HEK293 (cell line): ENCODE results near the gene MYO1E.

Experiments used
- CTCF ChIA-PET: fragments of 350-600 bp; formaldehyde crosslinking; extraction: SDS; loops from one replicate; lab custom pipeline; 2021; ENCODE audit warnings: antibody characterized with exemption; lab: Yijun Ruan, JAX
- POLR2A ChIA-PET: fragments of 300-600 bp; formaldehyde crosslinking; extraction: SDS; loops from one replicate; lab custom pipeline; 2020; ENCODE audit warnings: antibody characterized with exemption, inconsistent platforms; lab: Yijun Ruan, JAX
- H3K27ac ChIP-seq: fragments of 200-500 bp; sonication (Bioruptor generic); 2 replicates; pipeline ENCODE4 v1.5.1; 2014; ENCODE audit warnings: low read depth, low read length, control low read depth, inconsistent platforms; ENCODE audit errors: extremely low read depth
- H3K36me3 ChIP-seq, 2 experiments: fragments of 200-500 bp in 1 of 2; sonication (Bioruptor generic) in 1 of 2; 1 replicate in 1 of 2; 2 replicates in 1 of 2; pipeline ENCODE4 v1.5.1; 2014 to 2017; ENCODE audit warnings: inconsistent platforms in 2 of 2, low read length in 2 of 2; ENCODE audit not compliant: control insufficient read depth in 2 of 2, insufficient read depth in 1 of 2
- H3K4me1 ChIP-seq: fragments of 200-500 bp; sonication (Bioruptor generic); 2 replicates; pipeline ENCODE4 v1.5.1; 2014; ENCODE audit warnings: mild to moderate bottlenecking, low read length, inconsistent platforms; ENCODE audit not compliant: control insufficient read depth, insufficient read depth
- H3K4me3 ChIP-seq: 2 replicates; pipeline ENCODE4 v1.5.1; 2011; ENCODE audit warnings: low read depth, mild to moderate bottlenecking, control low read depth, low read length, moderate library complexity
- H3K9me3 ChIP-seq: fragments of 200-500 bp; sonication (Bioruptor generic); 2 replicates; pipeline ENCODE4 v1.5.1; 2014; ENCODE audit warnings: low read depth, low read length, inconsistent platforms; ENCODE audit not compliant: control insufficient read depth, insufficient read depth
- IKZF3 ChIP-seq: fragments of 450-650 bp; IDR thresholded peaks from 2 replicates; pipeline ENCODE4 v1.5.0; 2018; ENCODE audit warnings: missing biosample characterization, mild to moderate bottlenecking, missing genetic modification characterization, moderate library complexity
- SCRT1 ChIP-seq: fragments of 450-650 bp; formaldehyde crosslinking; IDR thresholded peaks from 2 replicates; pipeline ENCODE4 v1.5.1; 2016; ENCODE audit warnings: missing biosample characterization, missing genetic modification characterization, borderline replicate concordance
- SP2 ChIP-seq: fragments of 450-650 bp; formaldehyde crosslinking; IDR thresholded peaks from 2 replicates; pipeline ENCODE4 v1.5.1; 2016; ENCODE audit warnings: missing biosample characterization, missing genetic modification characterization
- ZBTB17 ChIP-seq: fragments of 450-650 bp; formaldehyde crosslinking; IDR thresholded peaks from 2 replicates; pipeline ENCODE4 v1.5.1; 2016; ENCODE audit warnings: missing biosample characterization, missing genetic modification characterization
- ZBTB7A ChIP-seq: fragments of 450-650 bp; formaldehyde crosslinking; IDR thresholded peaks from 2 replicates; pipeline ENCODE4 v1.5.1; 2016; ENCODE audit warnings: low read depth, missing biosample characterization, missing genetic modification characterization
- ZNF132 ChIP-seq: fragments of 450-650 bp; formaldehyde crosslinking; IDR thresholded peaks from 2 replicates; pipeline ENCODE4 v1.5.1; 2017; ENCODE audit warnings: missing biosample characterization, missing genetic modification characterization, borderline replicate concordance
- ZNF18 ChIP-seq: fragments of 450-650 bp; formaldehyde crosslinking; IDR thresholded peaks from 2 replicates; pipeline ENCODE4 v1.5.1; 2016; ENCODE audit warnings: missing biosample characterization, missing genetic modification characterization
- ZNF23 ChIP-seq: fragments of 450-650 bp; formaldehyde crosslinking; IDR thresholded peaks from 2 replicates; pipeline ENCODE4 v1.5.1; 2016; ENCODE audit warnings: missing biosample characterization, missing genetic modification characterization, borderline replicate concordance
- ZNF239 ChIP-seq: fragments of 450-650 bp; formaldehyde crosslinking; IDR thresholded peaks from 2 replicates; pipeline ENCODE4 v1.5.1; 2016; ENCODE audit warnings: missing biosample characterization, missing genetic modification characterization
- ZNF24 ChIP-seq: fragments of 450-650 bp; formaldehyde crosslinking; IDR thresholded peaks from 2 replicates; pipeline ENCODE4 v1.5.1; 2016; ENCODE audit warnings: missing biosample characterization, missing genetic modification characterization
- ZNF280C ChIP-seq: fragments of 450-650 bp; formaldehyde crosslinking; IDR thresholded peaks from 2 replicates; pipeline ENCODE4 v1.5.1; 2016; ENCODE audit warnings: missing biosample characterization, missing genetic modification characterization
- ZNF302 ChIP-seq: fragments of 450-650 bp; formaldehyde crosslinking; IDR thresholded peaks from 2 replicates; pipeline ENCODE4 v1.5.1; 2016; ENCODE audit warnings: missing biosample characterization, missing genetic modification characterization, low read depth
- ZNF473 ChIP-seq: fragments of 450-650 bp; formaldehyde crosslinking; IDR thresholded peaks from 2 replicates; pipeline ENCODE4 v1.5.1; 2017; ENCODE audit warnings: missing biosample characterization, missing genetic modification characterization
- ZNF510 ChIP-seq: fragments of 450-650 bp; formaldehyde crosslinking; IDR thresholded peaks from 2 replicates; pipeline ENCODE4 v1.5.1; 2018; ENCODE audit warnings: mild to moderate bottlenecking, missing genetic modification characterization, missing biosample characterization; ENCODE audit not compliant: insufficient replicate concordance
- ZNF514 ChIP-seq: fragments of 450-650 bp; formaldehyde crosslinking; IDR thresholded peaks from 2 replicates; pipeline ENCODE4 v1.5.1; 2016; ENCODE audit warnings: missing biosample characterization, missing genetic modification characterization
- ZNF626 ChIP-seq: fragments of 450-650 bp; sonication (Bioruptor Pico); formaldehyde crosslinking; IDR thresholded peaks from 2 replicates; pipeline ENCODE4 v1.5.1; 2018; ENCODE audit warnings: missing biosample characterization, missing genetic modification characterization, inconsistent platforms
- ZNF747 ChIP-seq: fragments of 450-650 bp; formaldehyde crosslinking; IDR thresholded peaks from 2 replicates; pipeline ENCODE4 v1.5.1; 2016; ENCODE audit warnings: missing biosample characterization, missing genetic modification characterization
- ZNF768 ChIP-seq: fragments of 450-650 bp; formaldehyde crosslinking; IDR thresholded peaks from 2 replicates; pipeline ENCODE4 v1.5.1; 2018; ENCODE audit warnings: missing biosample characterization, mild to moderate bottlenecking, missing genetic modification characterization
- TF ChIP-seq, protein P1 (sequence below): fragments of 450-650 bp; IDR thresholded peaks from 2 replicates; pipeline ENCODE4 v1.5.1; 2018; ENCODE audit warnings: missing biosample characterization, mild to moderate bottlenecking, missing genetic modification characterization
- TF ChIP-seq, protein P2 (sequence below): fragments of 450-650 bp; formaldehyde crosslinking; IDR thresholded peaks from 2 replicates; pipeline ENCODE4 v1.5.1; 2016; ENCODE audit warnings: missing biosample characterization, missing genetic modification characterization

The MYO1E gene

GRCh38 chr15:59243622-59244021, 129.0 kb downstream of the MYO1E start (continued):
- TF ChIP-seq ZNF132 (tag by site-specific recombination) (no peak), SP2 (tag by site-specific recombination) (no peak), SCRT1 (tag by site-specific recombination) (no peak), ZNF23 (tag by site-specific recombination) (no peak), ZNF302 (tag by site-specific recombination) (no peak), ZNF768 (tag by site-specific recombination) (no peak)
- TF ChIP-seq, protein P1, sequence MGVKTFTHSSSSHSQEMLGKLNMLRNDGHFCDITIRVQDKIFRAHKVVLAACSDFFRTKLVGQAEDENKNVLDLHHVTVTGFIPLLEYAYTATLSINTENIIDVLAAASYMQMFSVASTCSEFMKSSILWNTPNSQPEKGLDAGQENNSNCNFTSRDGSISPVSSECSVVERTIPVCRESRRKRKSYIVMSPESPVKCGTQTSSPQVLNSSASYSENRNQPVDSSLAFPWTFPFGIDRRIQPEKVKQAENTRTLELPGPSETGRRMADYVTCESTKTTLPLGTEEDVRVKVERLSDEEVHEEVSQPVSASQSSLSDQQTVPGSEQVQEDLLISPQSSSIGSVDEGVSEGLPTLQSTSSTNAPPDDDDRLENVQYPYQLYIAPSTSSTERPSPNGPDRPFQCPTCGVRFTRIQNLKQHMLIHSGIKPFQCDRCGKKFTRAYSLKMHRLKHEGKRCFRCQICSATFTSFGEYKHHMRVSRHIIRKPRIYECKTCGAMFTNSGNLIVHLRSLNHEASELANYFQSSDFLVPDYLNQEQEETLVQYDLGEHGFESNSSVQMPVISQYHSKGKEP (tag by site-specific recombination) = no peak

DNA sequence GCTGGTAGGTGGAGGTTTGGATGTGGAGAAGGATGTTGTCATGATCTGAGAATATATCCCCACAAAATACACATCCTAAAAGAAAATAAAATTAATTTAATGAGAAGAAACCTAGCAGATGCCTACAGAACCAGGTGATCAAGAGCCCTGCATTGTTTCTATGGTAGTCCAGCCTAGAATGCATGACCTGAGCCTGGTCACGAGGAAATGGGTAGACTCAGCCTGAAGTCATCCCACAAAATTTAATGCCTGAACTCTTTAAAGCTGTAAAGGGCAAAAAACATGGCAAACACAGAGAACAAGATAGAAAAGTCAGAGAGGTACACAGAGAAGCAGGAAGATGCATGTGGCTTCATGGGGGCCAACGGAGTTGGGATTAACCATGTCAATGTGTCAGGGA, 130.0 kb downstream of the MYO1E start:
- no peaks in the 10 kb centered on the region for H3K36me3 ChIP-seq

DNA sequence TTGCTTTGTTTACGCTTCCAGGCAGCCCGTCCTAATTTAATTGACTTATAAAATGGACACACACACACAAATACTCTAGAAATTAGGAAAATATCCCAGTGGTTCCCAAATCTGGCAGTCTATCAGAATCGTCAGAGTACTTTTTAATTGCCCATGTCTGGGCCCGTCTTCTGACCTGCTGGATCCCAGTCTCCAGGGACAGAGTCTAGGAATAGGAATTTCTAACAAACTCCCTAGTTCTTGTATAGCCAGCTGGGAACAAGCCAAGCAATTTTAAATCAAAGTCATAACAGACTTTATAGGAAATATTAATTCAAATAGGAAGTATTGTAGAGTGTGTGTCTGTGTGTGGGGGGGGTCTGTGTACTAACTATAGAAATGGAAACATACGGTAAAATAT, 132.6 kb downstream of the MYO1E start:
- Histone ChIP-seq H3K9me3 (no peaks in the 10 kb centered on the region), H3K4me1 (no peaks in the 10 kb centered on the region), H3K4me3 (no peak overlapping the region), H3K27ac (no peak overlapping the region), H3K36me3 (no peaks in the 10 kb centered on the region)
- no peak for TF ChIP-seq ZBTB7A
- no peak for TF ChIP-seq ZNF24 (tag by site-specific recombination)
- no peak for TF ChIP-seq ZNF510 (tag by site-specific recombination)
- no peak for TF ChIP-seq ZNF18 (tag by site-specific recombination)
- TF ChIP-seq ZNF514 (tag by site-specific recombination) = no peak
- TF ChIP-seq IKZF3 (tag by site-specific recombination) = no peak
- TF ChIP-seq, protein P2, sequence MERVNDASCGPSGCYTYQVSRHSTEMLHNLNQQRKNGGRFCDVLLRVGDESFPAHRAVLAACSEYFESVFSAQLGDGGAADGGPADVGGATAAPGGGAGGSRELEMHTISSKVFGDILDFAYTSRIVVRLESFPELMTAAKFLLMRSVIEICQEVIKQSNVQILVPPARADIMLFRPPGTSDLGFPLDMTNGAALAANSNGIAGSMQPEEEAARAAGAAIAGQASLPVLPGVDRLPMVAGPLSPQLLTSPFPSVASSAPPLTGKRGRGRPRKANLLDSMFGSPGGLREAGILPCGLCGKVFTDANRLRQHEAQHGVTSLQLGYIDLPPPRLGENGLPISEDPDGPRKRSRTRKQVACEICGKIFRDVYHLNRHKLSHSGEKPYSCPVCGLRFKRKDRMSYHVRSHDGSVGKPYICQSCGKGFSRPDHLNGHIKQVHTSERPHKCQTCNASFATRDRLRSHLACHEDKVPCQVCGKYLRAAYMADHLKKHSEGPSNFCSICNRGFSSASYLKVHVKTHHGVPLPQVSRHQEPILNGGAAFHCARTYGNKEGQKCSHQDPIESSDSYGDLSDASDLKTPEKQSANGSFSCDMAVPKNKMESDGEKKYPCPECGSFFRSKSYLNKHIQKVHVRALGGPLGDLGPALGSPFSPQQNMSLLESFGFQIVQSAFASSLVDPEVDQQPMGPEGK (tag by site-specific recombination) = no peak
- no peak for TF ChIP-seq ZNF280C
- TF ChIP-seq ZBTB17 (tag by site-specific recombination) = no peak
- ChIA-PET CTCF (no interaction called here), POLR2A (no interaction called here)

More for the DNA sequence above, 130.0 kb downstream of the MYO1E start:
- Histone ChIP-seq H3K4me3 (no peak overlapping the region), H3K27ac (no peak overlapping the region), H3K4me1 (no peaks in the 10 kb centered on the region), H3K9me3 (no peaks in the 10 kb centered on the region)
- POLR2A ChIA-PET = no interaction called here
- CTCF ChIA-PET = interaction anchor here (0.7 kb wide), 1 partner anchor 68 kb away, joined by 3 read pairs; no protein-coding TSS in a partner anchor
- no peak for TF ChIP-seq ZNF747 (tag by site-specific recombination)
- no peak for TF ChIP-seq ZNF239 (tag by site-specific recombination)
- no peak for TF ChIP-seq ZNF473
- no peak for TF ChIP-seq ZNF626 (tag by site-specific recombination)
- TF ChIP-seq, all 188 proteins: peak for 0
